ENCODE measurements around the gene ATPAF2. TPM values are rescaled to one million over a fixed set of nuclear protein-coding genes. Genes with fewer than 3 reads are reported as not detected.

ATPAF2 gene
- total RNA-seq, 3 donors from 2014 or later (not counting 1 experiment from before 2014, with no cell fraction given) = 31.4 to 43.4 (median 41.5) TPM

GRCh38 chr17:17993852-17994251 lies 45.1 kb downstream of the ATPAF2 start:
- Mint-ChIP-seq H3K36me3 (no peaks in the 10 kb centered on the region), H3K4me1 (no peaks in the 10 kb centered on the region), H3K9me3 (no peaks in the 10 kb centered on the region), H3K27me3 (ENCODE audit: low read depth in 2 of 2) (no peaks in the 10 kb centered on the region), H3K4me3 (no peak overlapping the region), H3K27ac (no peak overlapping the region)
- no peak overlapping the region for H3K4me3 ChIP-seq (ENCODE audit: low read length)
- ATAC-seq (no peak), DNase-seq (no peak)
- WGBS (ENCODE audit: insufficient coverage) = 94% methylated on average over 12 of the region's 12 CpGs
- H3K27ac ChIP-seq (ENCODE audit: low read length) = no peak overlapping the region
- no peaks in the 10 kb centered on the region for H3K9me3 ChIP-seq (ENCODE audit: control insufficient read depth, insufficient read depth, low read length)
- H3K4me1 ChIP-seq (ENCODE audit: control insufficient read depth, insufficient read depth, low read length) = no peaks in the 10 kb centered on the region
- TF ChIP-seq, protein P1, sequence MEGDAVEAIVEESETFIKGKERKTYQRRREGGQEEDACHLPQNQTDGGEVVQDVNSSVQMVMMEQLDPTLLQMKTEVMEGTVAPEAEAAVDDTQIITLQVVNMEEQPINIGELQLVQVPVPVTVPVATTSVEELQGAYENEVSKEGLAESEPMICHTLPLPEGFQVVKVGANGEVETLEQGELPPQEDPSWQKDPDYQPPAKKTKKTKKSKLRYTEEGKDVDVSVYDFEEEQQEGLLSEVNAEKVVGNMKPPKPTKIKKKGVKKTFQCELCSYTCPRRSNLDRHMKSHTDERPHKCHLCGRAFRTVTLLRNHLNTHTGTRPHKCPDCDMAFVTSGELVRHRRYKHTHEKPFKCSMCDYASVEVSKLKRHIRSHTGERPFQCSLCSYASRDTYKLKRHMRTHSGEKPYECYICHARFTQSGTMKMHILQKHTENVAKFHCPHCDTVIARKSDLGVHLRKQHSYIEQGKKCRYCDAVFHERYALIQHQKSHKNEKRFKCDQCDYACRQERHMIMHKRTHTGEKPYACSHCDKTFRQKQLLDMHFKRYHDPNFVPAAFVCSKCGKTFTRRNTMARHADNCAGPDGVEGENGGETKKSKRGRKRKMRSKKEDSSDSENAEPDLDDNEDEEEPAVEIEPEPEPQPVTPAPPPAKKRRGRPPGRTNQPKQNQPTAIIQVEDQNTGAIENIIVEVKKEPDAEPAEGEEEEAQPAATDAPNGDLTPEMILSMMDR (IDR thresholded peaks at IDR 0.05) = no peak
- intact Hi-C loops (cut with micrococcal nuclease) = no loop called here
- H3K36me3 ChIP-seq (ENCODE audit: control insufficient read depth, insufficient read depth, low read length) = no peaks in the 10 kb centered on the region
- H3K27me3 ChIP-seq (ENCODE audit: control insufficient read depth, insufficient read depth, low read length) = no peaks in the 10 kb centered on the region

DNA sequence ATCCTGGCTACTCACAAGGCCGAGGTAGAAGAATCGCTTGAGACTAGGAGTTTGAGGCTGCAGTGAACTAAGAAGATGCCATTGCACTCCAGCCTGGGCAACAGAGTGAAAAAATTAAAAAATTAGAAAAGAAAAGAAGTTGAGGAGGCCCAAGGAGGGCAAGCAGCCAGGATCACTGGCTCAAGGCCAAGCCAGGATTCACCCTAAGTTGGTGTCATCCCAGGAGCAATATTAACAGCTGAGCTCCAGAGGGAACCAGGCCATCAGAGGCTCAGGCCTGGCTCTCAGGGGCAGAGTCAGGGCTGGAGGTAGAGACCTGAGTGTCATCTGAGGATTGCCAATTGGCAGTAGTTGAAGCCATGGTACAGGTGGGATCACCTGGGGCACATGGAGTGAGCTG lies 45.6 kb downstream of the ATPAF2 start:
- no peaks in the 10 kb centered on the region for H3K36me3 Mint-ChIP-seq
- Histone ChIP-seq H3K27ac (ENCODE audit: low read length) (no peak overlapping the region), H3K27me3 (ENCODE audit: control insufficient read depth, insufficient read depth, low read length) (no peaks in the 10 kb centered on the region), H3K4me1 (ENCODE audit: control insufficient read depth, insufficient read depth, low read length) (no peaks in the 10 kb centered on the region), H3K9me3 (ENCODE audit: control insufficient read depth, insufficient read depth, low read length) (no peaks in the 10 kb centered on the region), H3K4me3 (ENCODE audit: low read length) (no peak overlapping the region), H3K36me3 (ENCODE audit: control insufficient read depth, insufficient read depth, low read length) (no peaks in the 10 kb centered on the region)
- H3K27ac Mint-ChIP-seq = no peak overlapping the region
- TF ChIP-seq, protein P1 (IDR thresholded peaks at IDR 0.05) = no peak
- intact Hi-C loops (cut with micrococcal nuclease) = no loop called here
- 95% methylated on average over 2 of the region's 2 CpGs for WGBS (ENCODE audit: insufficient coverage)
- no peak for ATAC-seq
- H3K4me1 Mint-ChIP-seq = no peaks in the 10 kb centered on the region
- DNase-seq = no peak
- no peak overlapping the region for H3K4me3 Mint-ChIP-seq
- no peaks in the 10 kb centered on the region for H3K27me3 Mint-ChIP-seq (ENCODE audit: low read depth in 2 of 2)
- H3K9me3 Mint-ChIP-seq = no peaks in the 10 kb centered on the region

DNA sequence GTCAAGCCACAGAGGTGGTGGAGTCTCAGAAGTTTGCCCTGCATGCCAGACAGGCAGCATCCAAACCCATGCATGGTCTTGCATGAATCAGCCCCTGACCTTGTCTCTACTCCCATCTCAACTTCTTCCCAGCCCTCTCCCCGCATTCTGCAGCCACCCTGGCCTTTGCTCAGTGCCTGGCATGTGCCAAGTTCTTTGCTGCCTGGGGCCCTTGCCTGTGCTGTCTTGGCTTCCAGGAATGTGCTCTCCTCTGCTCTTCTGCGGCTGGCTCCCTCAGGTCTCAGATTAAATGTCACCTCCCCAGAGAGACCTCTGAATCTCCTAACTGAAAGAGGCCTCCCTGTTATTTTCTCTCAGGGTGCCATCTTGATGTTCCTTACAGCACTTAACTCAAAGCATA lies 48.7 kb downstream of the ATPAF2 start:
- no peaks in the 10 kb centered on the region for H3K27me3 Mint-ChIP-seq (ENCODE audit: low read depth in 2 of 2)
- WGBS (ENCODE audit: insufficient coverage) = 93% methylated on average over 2 of the region's 2 CpGs
- Histone ChIP-seq H3K27me3 (ENCODE audit: control insufficient read depth, insufficient read depth, low read length) (no peaks in the 10 kb centered on the region), H3K9me3 (ENCODE audit: control insufficient read depth, insufficient read depth, low read length) (no peaks in the 10 kb centered on the region), H3K4me1 (ENCODE audit: control insufficient read depth, insufficient read depth, low read length) (no peaks in the 10 kb centered on the region), H3K4me3 (ENCODE audit: low read length) (no peak overlapping the region), H3K36me3 (ENCODE audit: control insufficient read depth, insufficient read depth, low read length) (no peaks in the 10 kb centered on the region), H3K27ac (ENCODE audit: low read length) (no peak overlapping the region)
- no peaks in the 10 kb centered on the region for H3K9me3 Mint-ChIP-seq
- intact Hi-C loops (cut with micrococcal nuclease) = no loop called here
- ATAC-seq (no peak), DNase-seq (no peak)
- no peak overlapping the region for H3K27ac Mint-ChIP-seq
- H3K4me1 Mint-ChIP-seq = no peaks in the 10 kb centered on the region
- H3K4me3 Mint-ChIP-seq = no peak overlapping the region
- H3K36me3 Mint-ChIP-seq = no peaks in the 10 kb centered on the region
- TF ChIP-seq, protein P1 (IDR thresholded peaks at IDR 0.05) = no peak

GRCh38 chr17:17989618-17990017 lies 49.4 kb downstream of the ATPAF2 start:
- TF ChIP-seq, protein P1 (IDR thresholded peaks at IDR 0.05) = no peak
- Histone ChIP-seq H3K9me3 (ENCODE audit: control insufficient read depth, insufficient read depth, low read length) (no peaks in the 10 kb centered on the region), H3K4me3 (ENCODE audit: low read length) (no peak overlapping the region), H3K4me1 (ENCODE audit: control insufficient read depth, insufficient read depth, low read length) (no peaks in the 10 kb centered on the region), H3K27me3 (ENCODE audit: control insufficient read depth, insufficient read depth, low read length) (no peaks in the 10 kb centered on the region), H3K27ac (ENCODE audit: low read length) (no peak overlapping the region), H3K36me3 (ENCODE audit: control insufficient read depth, insufficient read depth, low read length) (no peaks in the 10 kb centered on the region)
- Mint-ChIP-seq H3K36me3 (no peaks in the 10 kb centered on the region), H3K9me3 (no peaks in the 10 kb centered on the region), H3K27ac (no peak overlapping the region), H3K27me3 (ENCODE audit: low read depth in 2 of 2) (no peaks in the 10 kb centered on the region), H3K4me1 (no peaks in the 10 kb centered on the region), H3K4me3 (no peak overlapping the region)
- no peak for DNase-seq
- intact Hi-C loops (cut with micrococcal nuclease) = no loop called here
- no peak for ATAC-seq
- 90% methylated on average over 10 of the region's 10 CpGs for WGBS (ENCODE audit: insufficient coverage)

Data from natural killer cell (primary cell).